UCSD-AML1 (cell line): ENCODE data around the gene TMEM144.

Experiments
- DNase-seq: peaks from one replicate; lab custom pipeline; 2025; ENCODE audit not compliant: unreplicated experiment; lab: John Stamatoyannopoulos, UW

TMEM144 gene

GRCh38 chr4:158295053-158295452 lies 84.8 kb downstream of the TMEM144 start:
- no peak for DNase-seq

- DNase-seq: no peak
Observed at GRCh38 chr4:158297866-158298265, 87.6 kb downstream of the TMEM144 start.

- no peak for DNase-seq
Observed at GRCh38 chr4:158299459-158300007, 89.2 kb downstream of the TMEM144 start.

GRCh38 chr4:158300012-158300411 lies 89.7 kb downstream of the TMEM144 start:
- no peak for DNase-seq

- DNase-seq: no peak
Observed at GRCh38 chr4:158302076-158302866, 92.0 kb downstream of the TMEM144 start.

GRCh38 chr4:158304694-158305093 lies 94.4 kb downstream of the TMEM144 start:
- no peak for DNase-seq
